ENCODE data around the gene ADCY10.

GRCh38 chr1:167938080-167938636 lies 24.2 kb upstream of the ADCY10 start:
- TF ChIP-seq CTCF (IDR thresholded peaks at IDR 0.05), result no peak
- TF ChIP-seq EZH2phosphoT487 (IDR thresholded peaks at IDR 0.05), result no peak
